ENCODE data around the gene RACGAP1. TPM values are rescaled to one million over a fixed set of nuclear protein-coding genes. Genes with fewer than 3 reads are reported as not detected.
A peak's percentile ranks its signal among the peaks of the same experiment; 100 is the strongest.

The RACGAP1 gene
- total and polyA plus RNA-seq, 2 of the 4 experiments (the other 2 are of a cell fraction), result 37.9 to 110 TPM

DNA sequence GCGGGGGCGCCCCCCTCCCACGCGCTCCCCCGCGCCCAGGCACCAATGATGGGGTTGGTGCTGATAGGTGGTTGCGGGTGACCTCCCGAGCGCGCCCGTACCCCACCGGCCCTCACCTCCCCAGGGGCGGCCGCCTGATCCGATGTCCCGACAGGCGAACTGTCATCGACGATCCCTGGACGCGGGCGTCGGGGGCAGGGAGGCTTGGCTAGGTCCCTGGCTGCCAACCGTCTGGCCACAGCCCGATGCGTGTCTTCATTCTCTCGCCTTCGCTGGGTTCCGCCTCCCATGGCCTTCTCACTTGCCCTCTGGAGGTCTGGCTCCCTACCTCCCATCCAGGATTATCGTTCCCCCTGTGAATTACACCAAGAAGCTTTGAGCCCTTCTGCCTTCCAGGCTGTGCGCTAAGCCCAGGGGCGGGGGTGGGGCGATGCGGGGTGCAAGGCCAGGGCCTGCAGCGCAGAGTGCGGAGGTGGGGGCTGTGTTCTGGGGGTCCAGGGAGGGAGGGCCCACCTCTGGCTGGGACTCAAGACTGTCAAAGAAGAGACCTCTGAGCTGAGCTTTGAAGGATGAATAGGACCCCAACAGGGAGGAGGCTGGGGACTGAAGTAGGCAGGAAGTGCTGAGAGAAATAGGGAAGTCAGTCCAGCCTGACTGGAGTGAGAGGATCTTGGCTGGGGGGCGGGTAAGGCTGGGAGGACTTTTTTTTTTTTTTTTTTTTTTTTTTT is 7.7 kb upstream of the RACGAP1 start (continued):
- no peak for TF ChIP-seq CHD1 (IDR thresholded peaks at IDR 0.05; ENCODE audit: low read depth, low read length)

GRCh38 chr12:50032515-50032853 is 7.2 kb upstream of the RACGAP1 start:
- BruUV-seq (replicated peaks), result no TSS peak
- Histone ChIP-seq H4K91ac (ENCODE audit: insufficient read depth, low read depth, low read length) (no peak overlapping the region), H3K9ac (ENCODE audit: low read depth, low read length) (no peak overlapping the region), H2BK5ac (ENCODE audit: low read depth, low read length, poor library complexity, severe bottlenecking) (no peak overlapping the region), H3K4me2 (ENCODE audit: low read depth, low read length) (peak overlapping the region; percentile 24; the same call in 1 of the 2 replicates), H3K9me3 (ENCODE audit: control insufficient read depth, insufficient read depth, low read length) (no peaks in the 10 kb centered on the region), H3K23ac (ENCODE audit: low read depth, low read length) (no peak overlapping the region), H3K9me1 (ENCODE audit: insufficient read depth, low read length) (no peaks in the 10 kb centered on the region; the same call in 1 of the 2 replicates), H2BK120ac (ENCODE audit: low read depth, low read length) (no peak overlapping the region), H3K18ac (ENCODE audit: low read depth, low read length) (no peak overlapping the region), H2AK9ac (replicated peaks; ENCODE audit: low read depth, low read length, poor library complexity) (no peak overlapping the region), H2AK5ac (ENCODE audit: low read depth, low read length) (no peak overlapping the region), H4K8ac (ENCODE audit: low read depth in 2 of 2, low read length in 2 of 2) (no peak overlapping the region), H3K79me1 (ENCODE audit: low read depth in 1 of 2, low read length in 2 of 2) (no peaks in the 10 kb centered on the region), H3K56ac (ENCODE audit: extremely low read depth, insufficient read depth, low read length) (no peak overlapping the region), H3K4me3 (ENCODE audit: insufficient read depth, low read depth, low read length) (no peak overlapping the region), H3K27me3 (ENCODE audit: control insufficient read depth, insufficient read depth, low read length) (peaks cover 7% of the 10 kb centered on the region), H3K27ac (ENCODE audit: insufficient read depth, low read length) (no peak overlapping the region), H2BK20ac (ENCODE audit: low read depth, low read length) (no peak overlapping the region), H3K36me3 (ENCODE audit: control insufficient read depth, insufficient read depth, low read length) (no peaks in the 10 kb centered on the region), H4K5ac (ENCODE audit: low read depth, low read length) (no peak overlapping the region), H3K4ac (ENCODE audit: low read depth, low read length) (no peak overlapping the region), H3K14ac (replicated peaks; ENCODE audit: low read depth, low read length) (no peak overlapping the region), H2AFZ (replicated peaks; ENCODE audit: low read length, poor library complexity) (peak overlapping the region; percentile 84), H4K20me1 (ENCODE audit: insufficient read depth, low read length) (no peaks in the 10 kb centered on the region), H3K4me1 (ENCODE audit: control insufficient read depth, insufficient read depth, low read length) (no peaks in the 10 kb centered on the region), H2BK15ac (ENCODE audit: low read depth, low read length) (no peak overlapping the region)
- ATAC-seq (ENCODE audit: low read depth) (no peak), DNase-seq (no peak)
- in situ Hi-C loops (cut with MboI; ENCODE audit: low sequenced_read_pairs) (no loop called here), dilution Hi-C loops (cut with HindIII; ENCODE audit: low sequenced_read_pairs, unreplicated experiment) (no loop called here), intact Hi-C loops (cut with micrococcal nuclease) (no loop called here)
- POLR2A ChIA-PET (ENCODE audit: unreplicated experiment), result no interaction called here
- CTCF ChIA-PET, result no interaction called here
- WGBS, 2 experiments (ENCODE audit: extremely low coverage in 2 of 2, insufficient read length in 1 of 2), result no CpG with 5 or more reads among the region's 21 CpGs
- TF ChIP-seq MAZ (IDR thresholded peaks at IDR 0.05; ENCODE audit: borderline replicate concordance, low read depth, low read length) (no peak), SMC3 (IDR thresholded peaks at IDR 0.05; ENCODE audit: low read depth, low read length) (no peak), FOS (IDR thresholded peaks at IDR 0.05; ENCODE audit: low read depth, low read length) (no peak), CEBPB (IDR thresholded peaks at IDR 0.05; ENCODE audit: low read depth, low read length) (no peak), MAFK (IDR thresholded peaks at IDR 0.05; ENCODE audit: low read depth, low read length) (no peak), RFX5 (IDR thresholded peaks at IDR 0.05; ENCODE audit: low read depth, low read length) (no peak), RCOR1 (IDR thresholded peaks at IDR 0.05; ENCODE audit: insufficient replicate concordance, low read length) (no peak), CHD1 (IDR thresholded peaks at IDR 0.05; ENCODE audit: low read depth, low read length) (no peak), RAD21 (IDR thresholded peaks at IDR 0.05; ENCODE audit: low read length) (no peak), NFE2L2 (IDR thresholded peaks at IDR 0.05; ENCODE audit: low read depth, low read length) (no peak), MXI1 (IDR thresholded peaks at IDR 0.05; ENCODE audit: borderline replicate concordance, low read depth, low read length) (no peak)
- TF ChIP-seq, protein P1, sequence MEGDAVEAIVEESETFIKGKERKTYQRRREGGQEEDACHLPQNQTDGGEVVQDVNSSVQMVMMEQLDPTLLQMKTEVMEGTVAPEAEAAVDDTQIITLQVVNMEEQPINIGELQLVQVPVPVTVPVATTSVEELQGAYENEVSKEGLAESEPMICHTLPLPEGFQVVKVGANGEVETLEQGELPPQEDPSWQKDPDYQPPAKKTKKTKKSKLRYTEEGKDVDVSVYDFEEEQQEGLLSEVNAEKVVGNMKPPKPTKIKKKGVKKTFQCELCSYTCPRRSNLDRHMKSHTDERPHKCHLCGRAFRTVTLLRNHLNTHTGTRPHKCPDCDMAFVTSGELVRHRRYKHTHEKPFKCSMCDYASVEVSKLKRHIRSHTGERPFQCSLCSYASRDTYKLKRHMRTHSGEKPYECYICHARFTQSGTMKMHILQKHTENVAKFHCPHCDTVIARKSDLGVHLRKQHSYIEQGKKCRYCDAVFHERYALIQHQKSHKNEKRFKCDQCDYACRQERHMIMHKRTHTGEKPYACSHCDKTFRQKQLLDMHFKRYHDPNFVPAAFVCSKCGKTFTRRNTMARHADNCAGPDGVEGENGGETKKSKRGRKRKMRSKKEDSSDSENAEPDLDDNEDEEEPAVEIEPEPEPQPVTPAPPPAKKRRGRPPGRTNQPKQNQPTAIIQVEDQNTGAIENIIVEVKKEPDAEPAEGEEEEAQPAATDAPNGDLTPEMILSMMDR (conservative IDR thresholded peaks at IDR 0.05; ENCODE audit: low read depth, low read length), result no peak
- TF ChIP-seq, protein P2, sequence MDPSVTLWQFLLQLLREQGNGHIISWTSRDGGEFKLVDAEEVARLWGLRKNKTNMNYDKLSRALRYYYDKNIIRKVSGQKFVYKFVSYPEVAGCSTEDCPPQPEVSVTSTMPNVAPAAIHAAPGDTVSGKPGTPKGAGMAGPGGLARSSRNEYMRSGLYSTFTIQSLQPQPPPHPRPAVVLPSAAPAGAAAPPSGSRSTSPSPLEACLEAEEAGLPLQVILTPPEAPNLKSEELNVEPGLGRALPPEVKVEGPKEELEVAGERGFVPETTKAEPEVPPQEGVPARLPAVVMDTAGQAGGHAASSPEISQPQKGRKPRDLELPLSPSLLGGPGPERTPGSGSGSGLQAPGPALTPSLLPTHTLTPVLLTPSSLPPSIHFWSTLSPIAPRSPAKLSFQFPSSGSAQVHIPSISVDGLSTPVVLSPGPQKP (IDR thresholded peaks at IDR 0.05; ENCODE audit: borderline replicate concordance, low read depth, low read length), result no peak

Data from IMR-90 (cell line).